NCI-H2107 treated with DMSO at 0.1 percent for 48 hours (cell line): ENCODE data around the gene PRKCE.

Source experiments
- DNase-seq: peaks from one replicate; lab custom pipeline; 2025; ENCODE audit not compliant: unreplicated experiment; lab: John Stamatoyannopoulos, UW

PRKCE gene

GRCh38 chr2:45722477-45722876 lies 71.0 kb downstream of the PRKCE start:
- DNase-seq, result no peak

DNA sequence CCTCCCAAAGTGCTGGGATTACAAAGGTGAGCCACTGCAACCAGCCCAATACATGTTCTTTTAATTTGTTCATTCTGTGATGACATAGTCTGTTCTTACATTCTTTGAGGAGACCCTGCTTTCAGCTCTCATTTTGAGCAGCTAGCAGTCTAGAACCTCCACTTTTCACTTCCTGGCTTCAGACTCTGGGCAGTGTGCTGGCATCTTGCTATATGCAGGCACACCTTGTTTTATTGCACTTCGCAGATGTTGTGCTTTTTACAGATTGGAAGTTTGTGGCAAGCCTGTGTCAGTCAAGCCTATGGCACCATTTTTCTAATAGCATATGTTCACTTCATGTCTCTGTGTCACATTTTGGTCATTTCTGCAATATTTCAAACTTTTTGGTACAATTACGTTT lies 72.4 kb downstream of the PRKCE start:
- no peak for DNase-seq

DNA sequence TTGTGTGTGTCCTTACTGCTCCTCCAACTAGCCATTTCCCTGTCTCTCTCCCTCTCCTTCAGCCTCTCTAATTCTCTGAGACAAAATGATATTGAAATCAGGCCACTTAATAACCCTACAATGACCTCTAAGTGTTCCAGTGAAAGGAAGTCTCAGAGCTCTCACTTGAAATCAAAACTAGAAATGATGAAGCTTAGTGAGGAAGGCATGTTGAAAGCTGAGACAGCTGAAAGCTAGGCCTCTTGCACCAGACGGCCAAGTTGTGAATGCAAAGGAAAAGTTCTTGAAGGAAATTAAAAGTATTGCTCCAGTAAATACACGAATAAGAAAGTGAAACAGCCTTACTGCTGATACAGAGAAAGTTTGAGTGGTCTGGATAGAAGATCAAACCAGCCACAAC lies 72.9 kb downstream of the PRKCE start:
- no peak for DNase-seq

- DNase-seq, result no peak
Measured at GRCh38 chr2:45725731-45726130, 74.3 kb downstream of the PRKCE start.

- no peak for DNase-seq
Measured at GRCh38 chr2:45726188-45726587, 74.7 kb downstream of the PRKCE start.

GRCh38 chr2:45728458-45728942 lies 77.0 kb downstream of the PRKCE start:
- no peak for DNase-seq

DNA sequence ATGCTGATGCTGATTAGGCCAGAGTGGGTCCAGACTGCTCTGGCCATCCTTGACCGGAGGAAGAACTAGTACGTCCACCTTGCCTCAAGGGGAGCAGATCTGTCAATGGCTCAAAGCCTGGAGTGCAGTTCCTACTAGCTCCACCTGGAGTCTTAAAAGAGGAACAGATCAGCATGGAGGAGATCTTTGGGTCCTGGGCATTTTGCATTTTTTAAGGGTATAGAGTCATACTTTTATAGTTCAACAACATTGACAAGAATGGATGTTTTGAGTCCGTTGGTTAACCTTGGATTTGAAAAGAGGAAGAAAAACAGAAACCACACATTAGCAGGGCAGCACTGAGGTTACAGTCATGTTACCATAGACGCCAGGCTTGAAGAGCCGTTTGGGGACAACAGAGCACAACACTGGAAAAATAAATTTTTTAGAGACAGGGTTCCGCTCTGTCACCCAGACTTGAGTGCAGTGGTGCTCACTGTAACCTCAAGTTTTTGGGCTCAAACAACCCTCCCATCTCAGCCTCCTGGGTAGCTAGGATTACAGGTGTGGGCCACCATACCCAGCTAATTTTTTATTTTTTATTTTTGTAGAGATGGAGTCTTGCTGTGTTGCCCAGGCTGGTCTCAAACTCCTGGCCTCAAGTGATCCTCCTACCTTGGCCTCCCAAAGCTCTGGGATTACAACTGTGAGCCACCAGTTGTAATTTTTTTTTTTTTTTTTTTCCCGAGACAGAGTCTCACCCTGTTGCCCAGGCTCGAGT lies 78.5 kb downstream of the PRKCE start:
- DNase-seq, result no peak

GRCh38 chr2:45731141-45731540 lies 79.7 kb downstream of the PRKCE start:
- DNase-seq, result no peak

DNA sequence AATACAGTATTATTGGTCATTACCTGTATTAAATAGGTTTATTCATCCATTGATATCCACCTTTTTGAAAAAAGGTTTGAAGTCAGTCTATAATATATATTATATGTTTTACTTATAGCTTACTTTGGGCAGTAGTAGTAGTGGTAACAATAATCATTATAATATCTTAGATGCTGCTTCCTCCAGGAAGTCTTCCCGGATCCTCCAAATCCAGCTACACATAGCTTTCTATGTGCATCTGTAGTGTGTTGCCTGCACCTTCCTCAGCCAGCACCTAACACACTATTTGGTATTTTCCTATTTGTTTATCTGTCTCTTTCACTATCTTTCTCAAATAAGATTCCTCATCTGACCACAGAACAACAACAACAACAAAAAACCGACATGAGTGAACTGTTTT lies 81.0 kb downstream of the PRKCE start:
- no peak for DNase-seq

DNA sequence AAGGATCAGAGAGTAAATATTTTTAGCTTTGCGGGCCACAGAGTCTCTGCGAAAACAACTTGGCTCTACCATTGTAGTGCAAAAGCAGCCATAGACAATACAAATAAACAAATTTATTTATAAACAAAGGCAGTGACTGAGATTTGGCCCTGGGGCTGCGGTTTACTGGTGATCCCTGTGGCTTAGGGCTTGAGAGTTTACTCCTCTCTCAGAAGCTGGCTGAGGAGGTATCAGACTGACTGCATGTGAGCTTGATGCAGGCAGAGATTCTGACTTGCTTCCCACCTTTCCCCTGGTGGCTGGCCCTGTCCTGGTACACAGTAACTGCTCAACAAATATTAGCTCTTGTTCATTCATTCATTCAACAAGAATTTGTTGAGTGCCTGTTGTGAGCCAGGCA lies 81.5 kb downstream of the PRKCE start:
- DNase-seq, result no peak

GRCh38 chr2:45734336-45734735 lies 82.9 kb downstream of the PRKCE start:
- no peak for DNase-seq

DNA sequence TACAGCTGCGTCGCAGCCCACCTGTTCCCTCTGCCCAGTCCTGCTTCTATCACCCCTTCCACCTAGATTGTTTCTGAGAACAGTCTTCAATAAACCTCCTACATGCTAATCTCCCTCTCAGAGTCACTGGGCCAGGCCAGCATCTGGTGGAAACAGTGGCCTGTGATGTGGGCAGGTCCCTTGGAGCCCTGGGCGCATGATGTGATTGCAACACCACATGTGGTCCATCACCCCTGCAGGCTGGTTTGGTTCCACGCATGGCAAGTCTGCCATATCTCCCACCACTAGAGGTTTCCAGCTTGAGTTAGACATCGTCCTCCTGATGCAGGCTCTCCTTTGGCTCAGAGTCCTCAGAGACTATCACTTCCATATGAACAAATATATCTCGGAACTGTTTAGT lies 83.5 kb downstream of the PRKCE start:
- no peak for DNase-seq

DNA sequence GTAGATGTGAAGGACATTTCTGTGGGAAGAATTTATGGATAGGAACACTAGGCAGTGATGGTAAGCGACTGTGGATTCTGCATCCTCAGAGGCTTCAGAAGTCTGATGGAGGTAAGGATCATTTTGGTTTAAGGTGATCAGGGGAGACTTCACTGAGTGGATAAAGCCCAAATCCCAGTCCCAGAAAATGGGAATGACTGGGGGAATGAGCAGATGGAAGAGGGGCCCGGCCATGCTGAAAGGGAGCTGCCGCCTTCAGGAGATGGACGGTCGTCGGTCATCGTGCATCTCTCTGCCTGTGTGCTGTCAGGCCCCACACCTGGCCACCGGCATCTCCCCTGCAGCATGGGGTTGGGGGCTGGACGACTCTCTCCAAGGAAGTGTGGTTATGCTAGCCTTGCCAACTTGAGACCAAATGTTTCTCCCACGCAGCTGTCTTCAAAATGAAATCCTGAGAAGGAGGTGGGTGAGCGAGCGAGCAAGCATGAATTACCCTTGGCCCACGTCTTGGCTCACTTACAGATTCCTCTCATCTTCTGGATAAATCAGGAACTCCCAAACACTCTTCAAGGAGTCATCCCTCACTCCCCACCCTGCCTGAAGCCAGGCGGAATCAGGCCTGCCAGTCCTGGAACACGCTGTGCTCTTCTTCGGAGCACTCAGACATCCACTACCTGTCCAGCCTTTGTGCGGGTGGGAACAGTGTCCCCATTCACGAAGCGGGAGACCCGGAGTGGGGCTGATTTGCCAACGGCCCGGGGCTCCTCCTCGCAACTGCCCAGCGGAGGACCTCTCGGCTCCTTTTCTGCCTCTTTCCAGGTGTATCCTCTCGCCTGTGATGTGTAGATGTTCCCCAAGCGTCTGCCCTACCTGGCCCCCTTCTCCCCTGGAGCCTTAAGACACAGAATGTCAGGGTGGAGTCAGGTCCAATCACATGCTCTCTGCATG lies 85.6 kb downstream of the PRKCE start:
- DNase-seq, result no peak

DNA sequence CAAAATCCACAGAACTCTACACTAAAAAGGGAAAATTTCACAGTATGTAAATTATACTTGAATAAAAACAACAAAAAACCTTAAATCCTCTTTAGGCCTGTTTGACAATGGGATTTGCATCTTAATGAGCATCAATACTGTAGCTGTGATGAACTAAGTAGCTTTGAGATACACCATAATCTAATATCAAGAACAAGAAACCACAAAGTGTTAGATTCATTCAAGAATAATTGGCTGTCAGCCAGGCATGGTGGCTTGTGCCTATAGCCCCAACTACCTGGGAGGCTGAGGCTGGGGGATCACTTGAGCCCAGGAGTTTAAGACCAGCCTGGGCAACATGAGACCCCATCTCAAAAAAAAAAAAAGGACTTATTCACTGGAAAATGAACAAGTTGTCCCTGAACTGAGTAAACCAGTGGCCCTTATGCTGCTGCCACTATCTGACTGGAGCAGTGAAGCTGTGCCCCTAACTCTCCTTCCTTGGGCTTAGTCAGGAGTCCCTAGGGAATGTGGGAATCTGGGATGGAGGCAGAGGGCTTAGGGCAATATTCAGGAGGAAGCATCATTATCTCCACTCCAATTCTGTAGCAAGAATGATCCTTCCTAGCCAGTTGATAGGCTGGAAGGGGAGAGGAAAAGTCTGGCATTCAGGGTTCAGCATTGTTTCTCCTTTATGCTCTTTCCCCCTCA lies 88.5 kb downstream of the PRKCE start:
- DNase-seq, result peak; percentile 24

- no peak for DNase-seq
Measured at GRCh38 chr2:45741161-45741850, 89.8 kb downstream of the PRKCE start.

DNA sequence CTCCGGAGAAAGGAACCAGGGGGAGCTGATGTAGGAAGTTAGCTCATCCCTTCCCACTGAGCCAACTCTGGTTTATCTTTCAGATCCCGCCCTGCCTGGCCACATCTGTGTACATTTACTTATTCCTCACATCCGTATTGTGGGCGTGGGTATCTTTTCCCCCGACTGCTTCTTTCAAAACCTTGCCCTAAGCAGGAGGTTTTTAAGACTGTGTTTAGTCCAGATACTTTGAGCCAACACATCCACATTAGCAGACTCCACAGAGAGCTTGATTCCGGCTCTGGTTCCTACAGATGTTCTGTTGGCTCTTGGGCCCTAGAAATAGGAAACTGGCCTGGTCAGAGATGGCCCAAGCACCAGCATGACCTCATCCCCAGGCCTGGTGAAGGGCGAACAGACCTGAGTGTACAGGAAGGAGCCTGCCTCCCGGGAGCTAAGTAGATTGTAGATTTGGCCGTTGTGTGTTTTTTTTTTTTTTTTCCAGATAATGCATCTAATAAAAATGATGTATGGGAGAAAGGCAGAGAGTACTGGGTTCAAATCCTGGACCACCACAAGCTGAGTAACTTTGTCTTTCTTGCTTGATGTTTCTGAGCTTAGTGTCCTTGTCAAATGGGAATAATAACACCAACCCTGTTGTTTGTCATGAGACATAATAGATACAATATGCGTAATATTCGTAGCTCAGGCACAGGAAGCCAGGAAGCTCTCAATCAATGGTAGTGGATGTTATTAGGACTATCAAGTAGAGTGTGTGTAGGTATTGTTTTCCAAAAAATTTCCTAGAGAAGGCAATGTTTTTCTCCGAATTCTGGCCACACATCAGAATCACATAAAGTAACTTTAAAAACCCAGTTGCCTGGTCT lies 92.3 kb downstream of the PRKCE start:
- no peak for DNase-seq

DNA sequence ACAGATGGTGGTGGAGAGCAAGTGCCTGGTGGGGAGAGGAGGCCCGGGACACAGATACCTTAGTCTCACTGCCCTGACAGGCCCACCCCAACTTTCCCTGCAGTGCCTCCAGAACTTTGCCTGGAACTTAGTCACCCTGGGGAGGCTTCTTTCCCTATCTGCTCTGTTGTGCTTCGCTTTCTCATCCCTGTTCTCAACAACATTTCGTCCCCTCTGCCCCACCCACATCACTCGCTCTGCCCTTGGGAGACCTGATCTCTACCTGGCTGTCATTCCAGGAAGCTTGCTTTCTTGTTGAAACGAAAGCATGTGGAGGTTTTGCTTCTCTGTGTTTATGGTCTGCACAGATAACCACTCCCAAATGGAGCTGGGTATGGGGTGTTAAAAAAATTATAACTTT lies 93.8 kb downstream of the PRKCE start:
- no peak for DNase-seq

DNA sequence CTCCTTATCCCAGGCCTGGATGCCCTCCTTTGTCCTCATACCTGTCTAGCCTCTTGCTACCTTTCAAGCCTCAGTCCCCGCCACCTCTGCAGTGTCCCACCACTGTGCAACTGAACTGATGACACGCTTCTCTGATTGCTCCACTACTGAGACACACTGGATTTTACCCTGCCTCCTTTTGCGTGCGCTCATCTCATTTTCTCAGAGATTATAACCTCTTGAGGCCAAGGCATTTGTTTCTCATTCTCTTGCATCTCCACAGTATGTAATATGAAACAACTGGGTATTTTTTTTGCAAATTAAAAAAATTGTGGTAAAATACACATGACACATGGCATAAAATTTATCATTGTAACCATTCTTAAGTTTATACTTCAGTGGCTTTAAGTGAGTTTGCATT lies 95.4 kb downstream of the PRKCE start:
- no peak for DNase-seq

- DNase-seq, result no peak
Measured at GRCh38 chr2:45747363-45747762, 95.9 kb downstream of the PRKCE start.

DNA sequence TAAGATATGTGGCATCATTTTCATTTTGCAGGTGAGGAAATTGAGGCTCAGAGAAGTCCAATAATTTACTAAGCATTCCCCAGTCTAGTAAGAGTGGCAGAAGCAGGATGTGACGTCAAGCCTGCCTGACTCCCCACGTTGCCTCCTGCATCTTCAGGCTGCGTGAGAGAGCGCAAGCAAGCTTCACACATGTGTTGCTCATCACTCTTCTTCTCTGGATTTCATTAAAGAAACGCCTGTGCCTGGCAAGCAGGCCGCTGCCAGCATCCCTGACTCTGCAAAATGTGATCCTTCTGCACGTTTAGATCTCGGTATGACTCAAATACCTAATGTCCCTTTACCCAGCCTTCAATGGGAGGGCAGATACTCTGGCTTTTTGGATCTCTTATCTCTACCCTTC lies 96.8 kb downstream of the PRKCE start:
- no peak for DNase-seq
